Stimulated activated CD8-positive, alpha-beta memory T cell treated with anti-CD3 and anti-CD28 coated beads, Interleukin-4, amount 100 ng/mL, for 24 hours (primary cell): ENCODE results near the gene RCOR2.
"Not testable (repeated sequence)": the region's sequence is repeated elsewhere in the genome, so short reads cannot be mapped to it uniquely, and the experiment has no call there.

Experiments
- DNase-seq: peaks from one replicate; pipeline ENCODE4 v3.0.0-alpha.2; 2020; ENCODE audit warnings: low read depth

The RCOR2 gene

GRCh38 chr11:63877658-63878241 lies 39.2 kb downstream of the RCOR2 start:
- DNase-seq = no peak

GRCh38 chr11:63876616-63877015 lies 40.3 kb downstream of the RCOR2 start:
- DNase-seq = no peak

- no peak for DNase-seq
These were observed 41.4 kb downstream of the RCOR2 start for GRCh38 chr11:63875506-63876065.

- no peak for DNase-seq
These were observed 42.5 kb downstream of the RCOR2 start for GRCh38 chr11:63874511-63874910.

GRCh38 chr11:63873311-63873710 lies 43.7 kb downstream of the RCOR2 start:
- no peak for DNase-seq

- DNase-seq = no peak
These were observed 44.2 kb downstream of the RCOR2 start for GRCh38 chr11:63872800-63873197.

GRCh38 chr11:63871962-63872799 lies 44.8 kb downstream of the RCOR2 start:
- DNase-seq = no peak

GRCh38 chr11:63870351-63871140 lies 46.4 kb downstream of the RCOR2 start:
- no peak for DNase-seq

GRCh38 chr11:63869683-63870082 lies 47.3 kb downstream of the RCOR2 start:
- no peak for DNase-seq

- DNase-seq = no peak
These were observed 47.8 kb downstream of the RCOR2 start for GRCh38 chr11:63869171-63869591.

GRCh38 chr11:63868399-63869064 lies 48.4 kb downstream of the RCOR2 start:
- no peak for DNase-seq

GRCh38 chr11:63867511-63867910 lies 49.5 kb downstream of the RCOR2 start:
- DNase-seq = no peak

- peak; percentile 61 for DNase-seq
These were observed 50.8 kb downstream of the RCOR2 start for GRCh38 chr11:63866211-63866610.

GRCh38 chr11:63863620-63864019 lies 53.3 kb downstream of the RCOR2 start:
- DNase-seq = not testable (repeated sequence)

GRCh38 chr11:63862923-63863322 lies 54.0 kb downstream of the RCOR2 start:
- DNase-seq = no peak
